ENCODE measurements around the gene GDF7.

GDF7 gene

GRCh38 chr2:20666304-20667150, at the start of gene GDF7:
Gene GDF7 (plus strand): TSS chr2:20667144. CDS start chr2:20667240, 96 bp downstream.
- DNase-seq = no peak

GRCh38 chr2:20617892-20618467, 49.0 kb upstream of the GDF7 start:
- DNase-seq = no peak

- no peak for DNase-seq
Observed at GRCh38 chr2:20618468-20618885, 48.5 kb upstream of the GDF7 start.

GRCh38 chr2:20618886-20619521, 47.9 kb upstream of the GDF7 start:
- DNase-seq = no peak

- no peak for DNase-seq
Observed at GRCh38 chr2:20619624-20620024, 47.3 kb upstream of the GDF7 start.

GRCh38 chr2:20620271-20620681, 46.7 kb upstream of the GDF7 start:
- no peak for DNase-seq

GRCh38 chr2:20620696-20621365, 46.1 kb upstream of the GDF7 start:
- DNase-seq = no peak

- no peak for DNase-seq
Observed at GRCh38 chr2:20621366-20622295, 45.3 kb upstream of the GDF7 start.

- DNase-seq = no peak
Observed at GRCh38 chr2:20622296-20622686, 44.7 kb upstream of the GDF7 start.

GRCh38 chr2:20622731-20623130, 44.2 kb upstream of the GDF7 start:
- DNase-seq = no peak

GRCh38 chr2:20623241-20623640, 43.7 kb upstream of the GDF7 start:
- no peak for DNase-seq

GRCh38 chr2:20623741-20624155, 43.2 kb upstream of the GDF7 start:
- no peak for DNase-seq

GRCh38 chr2:20624156-20624883, 42.6 kb upstream of the GDF7 start:
- DNase-seq = no peak

GRCh38 chr2:20624884-20625485, 42.0 kb upstream of the GDF7 start:
- no peak for DNase-seq

- no peak for DNase-seq
Observed at GRCh38 chr2:20625491-20626391, 41.2 kb upstream of the GDF7 start.

GRCh38 chr2:20626392-20626697, 40.6 kb upstream of the GDF7 start:
- DNase-seq = no peak

- DNase-seq = no peak
Observed at GRCh38 chr2:20626698-20627513, 40.0 kb upstream of the GDF7 start.

- DNase-seq = no peak
Observed at GRCh38 chr2:20627712-20628380, 39.1 kb upstream of the GDF7 start.

- DNase-seq = no peak
Observed at GRCh38 chr2:20629181-20629580, 37.8 kb upstream of the GDF7 start.
